GM13976 (cell line): ENCODE data around the gene ZNF280A.

Experiments used
- DNase-seq: peaks from one replicate; pipeline ENCODE4 v3.0.0; 2012; ENCODE audit warnings: low spot score
- in situ Hi-C: fragments of 300-500 bp; cut with MboI; formaldehyde crosslinking; loops from one replicate; pipeline ENCODE4 v1.12.0; 2022; ENCODE audit warnings: low sequenced_read_pairs, mixed read lengths, inconsistent platforms; ENCODE audit not compliant: unreplicated experiment
- TF ChIP-seq, protein P1 (sequence below): IDR thresholded peaks from 2 replicates; pipeline ENCODE4 v1.5.1; 2012; ENCODE audit warnings: borderline replicate concordance, mild to moderate bottlenecking; ENCODE audit not compliant: insufficient read depth; ENCODE audit errors: extremely low read depth, missing control alignments, control extremely low read depth

ZNF280A gene

DNA sequence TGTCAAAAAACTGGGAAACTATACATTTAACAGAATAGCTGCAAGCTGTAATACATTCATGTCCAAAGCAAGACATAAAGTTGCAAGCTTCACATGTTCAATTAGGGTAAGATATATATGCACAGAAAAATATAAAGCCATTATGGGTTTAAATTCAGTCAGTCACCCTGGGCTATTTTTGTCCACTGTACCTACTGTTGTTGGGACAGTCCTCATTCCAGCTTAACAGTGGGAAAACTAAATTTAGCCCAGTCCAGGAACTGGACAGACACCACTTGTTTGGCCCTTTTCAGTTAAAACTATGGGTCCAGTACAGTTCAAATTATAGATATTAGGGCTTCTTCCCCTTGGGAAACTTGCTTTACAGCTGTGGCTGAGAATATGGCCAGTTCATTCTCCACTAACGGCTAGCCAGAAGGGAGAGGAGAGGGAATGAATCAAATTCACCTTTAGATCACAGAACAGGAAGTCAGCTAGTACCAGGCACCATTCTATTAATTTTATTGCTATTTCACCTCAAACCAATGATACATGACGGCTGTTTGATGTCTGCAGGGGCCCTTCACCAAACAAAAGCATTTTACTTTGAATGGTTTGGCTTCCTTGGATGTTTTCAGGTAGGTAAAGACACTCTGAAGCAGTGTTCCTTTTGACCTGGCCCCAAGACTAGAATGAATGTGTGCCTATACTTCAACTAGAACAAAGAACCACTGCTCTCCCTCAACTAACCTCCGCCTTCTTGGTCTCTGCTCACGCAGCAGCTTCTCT, 33.8 kb downstream of the ZNF280A start:
- no peak for DNase-seq
- TF ChIP-seq, protein P1, sequence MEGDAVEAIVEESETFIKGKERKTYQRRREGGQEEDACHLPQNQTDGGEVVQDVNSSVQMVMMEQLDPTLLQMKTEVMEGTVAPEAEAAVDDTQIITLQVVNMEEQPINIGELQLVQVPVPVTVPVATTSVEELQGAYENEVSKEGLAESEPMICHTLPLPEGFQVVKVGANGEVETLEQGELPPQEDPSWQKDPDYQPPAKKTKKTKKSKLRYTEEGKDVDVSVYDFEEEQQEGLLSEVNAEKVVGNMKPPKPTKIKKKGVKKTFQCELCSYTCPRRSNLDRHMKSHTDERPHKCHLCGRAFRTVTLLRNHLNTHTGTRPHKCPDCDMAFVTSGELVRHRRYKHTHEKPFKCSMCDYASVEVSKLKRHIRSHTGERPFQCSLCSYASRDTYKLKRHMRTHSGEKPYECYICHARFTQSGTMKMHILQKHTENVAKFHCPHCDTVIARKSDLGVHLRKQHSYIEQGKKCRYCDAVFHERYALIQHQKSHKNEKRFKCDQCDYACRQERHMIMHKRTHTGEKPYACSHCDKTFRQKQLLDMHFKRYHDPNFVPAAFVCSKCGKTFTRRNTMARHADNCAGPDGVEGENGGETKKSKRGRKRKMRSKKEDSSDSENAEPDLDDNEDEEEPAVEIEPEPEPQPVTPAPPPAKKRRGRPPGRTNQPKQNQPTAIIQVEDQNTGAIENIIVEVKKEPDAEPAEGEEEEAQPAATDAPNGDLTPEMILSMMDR: no peak
- in situ Hi-C loops: no loop called here

DNA sequence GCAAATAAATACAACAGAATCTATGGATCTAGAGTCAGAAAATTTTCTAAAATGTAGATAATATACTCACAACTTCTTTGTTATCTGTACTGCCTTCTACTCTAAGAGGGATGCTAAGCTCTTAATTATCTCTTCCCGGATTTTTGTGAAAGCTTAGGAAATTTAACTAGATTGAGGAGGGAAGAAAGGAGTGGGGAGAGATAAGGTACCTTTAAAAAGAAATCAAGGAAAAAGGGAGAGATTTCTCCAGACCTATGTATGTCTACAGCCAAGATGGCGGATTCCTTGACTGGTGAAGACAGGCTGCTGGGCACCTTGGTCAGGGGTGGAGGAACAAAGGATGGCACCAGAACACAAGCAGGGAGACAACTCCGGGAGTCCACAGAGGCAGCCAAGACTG, 34.5 kb downstream of the ZNF280A start:
- TF ChIP-seq, protein P1: no peak
- in situ Hi-C loops: no loop called here
- DNase-seq: no peak

DNA sequence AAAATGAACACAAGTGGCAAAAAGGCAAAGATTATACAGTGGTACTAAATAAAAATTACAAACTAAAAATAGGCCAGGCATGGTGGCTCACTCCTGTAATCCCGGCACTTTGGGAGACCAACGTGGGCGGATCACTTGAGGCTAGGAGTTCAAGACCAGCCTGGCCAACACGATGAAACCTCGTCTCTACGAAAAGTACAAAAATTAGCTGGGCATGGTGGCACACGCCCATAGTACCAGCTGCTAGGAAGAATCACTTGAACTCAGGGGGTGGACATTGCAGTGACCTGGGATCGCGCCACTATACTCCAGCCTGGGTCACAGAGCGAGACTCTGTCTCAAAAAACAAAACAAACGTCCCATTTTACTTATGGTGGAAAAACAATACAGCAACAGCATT, 36.0 kb downstream of the ZNF280A start:
- in situ Hi-C loops: no loop called here
- DNase-seq: no peak
- TF ChIP-seq, protein P1: no peak

DNA sequence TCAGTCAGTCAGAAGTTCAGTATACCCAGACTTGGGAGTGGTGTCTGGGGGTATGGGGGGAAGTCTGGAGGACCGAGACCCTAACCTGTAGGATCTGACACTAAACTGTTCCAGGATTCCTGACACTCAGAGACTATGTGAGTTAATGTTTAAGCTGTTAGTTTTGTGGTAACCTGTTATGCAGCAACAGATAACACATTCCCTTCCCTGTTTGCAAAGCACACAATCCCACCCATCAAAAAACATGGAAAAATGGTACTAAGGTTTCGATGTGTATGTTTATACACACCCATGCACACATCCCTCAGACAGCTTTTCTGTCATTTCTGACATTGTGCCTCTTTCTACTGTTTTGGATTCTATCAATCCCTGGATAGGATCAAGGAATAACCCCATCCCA, 39.1 kb downstream of the ZNF280A start:
- TF ChIP-seq, protein P1: no peak
- in situ Hi-C loops: no loop called here
- DNase-seq: no peak

DNA sequence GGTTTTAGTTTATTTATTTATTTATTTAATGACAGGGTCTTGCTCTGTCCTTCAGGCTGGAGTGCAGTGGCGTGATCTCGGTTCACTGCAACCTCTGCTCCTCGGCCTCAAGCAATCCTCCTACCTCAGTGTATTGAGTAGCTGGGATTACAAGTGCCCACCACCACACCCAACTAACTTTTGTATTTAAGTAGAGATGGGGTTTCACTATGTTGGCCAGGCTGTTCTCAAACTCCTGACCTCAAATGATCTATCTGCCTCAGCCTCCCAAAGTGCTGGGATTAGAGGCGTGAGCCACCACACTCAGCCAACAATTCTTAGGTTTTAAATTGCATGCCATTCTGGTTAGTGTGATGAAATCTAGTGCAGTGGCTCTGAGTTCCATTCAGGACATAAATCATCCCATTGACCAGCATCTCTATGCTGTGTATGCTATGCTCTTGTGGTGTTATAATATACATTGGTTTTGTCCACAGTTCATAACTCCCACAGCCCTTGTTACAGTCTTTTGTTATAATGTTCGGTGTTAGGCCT, 40.0 kb downstream of the ZNF280A start:
- TF ChIP-seq, protein P1: no peak
- in situ Hi-C loops: no loop called here

DNA sequence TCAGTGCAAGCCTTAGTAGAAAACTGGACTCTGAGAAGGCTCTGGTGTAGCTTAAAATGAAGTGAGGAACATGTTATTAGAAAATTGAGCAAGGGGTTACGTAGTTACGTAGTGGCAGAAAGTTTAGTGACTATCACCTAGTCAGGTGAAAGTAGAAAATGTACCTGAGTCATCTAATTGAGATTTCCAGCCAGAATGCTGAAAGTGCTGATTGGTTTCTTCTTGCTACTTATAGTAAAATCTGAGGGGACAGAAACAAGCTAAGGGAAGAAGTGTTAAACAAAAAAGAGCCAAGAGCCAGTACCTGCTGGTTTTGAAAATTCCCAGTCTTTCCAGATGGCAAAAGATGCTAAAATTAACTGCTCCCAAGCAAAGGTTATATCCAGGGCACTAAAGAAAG, 41.0 kb downstream of the ZNF280A start:
- in situ Hi-C loops: no loop called here
- no peak for DNase-seq
- TF ChIP-seq, protein P1: no peak

More for the DNA sequence above, 40.0 kb downstream of the ZNF280A start:
- no peak for DNase-seq
